GM21619 (cell line): Measurements from ENCODE around the gene IL1RL2.

ENCODE experiments used
- ATAC-seq: cut with Tn5 transposase; IDR thresholded peaks from one replicate; pipeline ENCODE4 v1.9.1; 2021; ENCODE audit not compliant: unreplicated experiment

The IL1RL2 gene

DNA sequence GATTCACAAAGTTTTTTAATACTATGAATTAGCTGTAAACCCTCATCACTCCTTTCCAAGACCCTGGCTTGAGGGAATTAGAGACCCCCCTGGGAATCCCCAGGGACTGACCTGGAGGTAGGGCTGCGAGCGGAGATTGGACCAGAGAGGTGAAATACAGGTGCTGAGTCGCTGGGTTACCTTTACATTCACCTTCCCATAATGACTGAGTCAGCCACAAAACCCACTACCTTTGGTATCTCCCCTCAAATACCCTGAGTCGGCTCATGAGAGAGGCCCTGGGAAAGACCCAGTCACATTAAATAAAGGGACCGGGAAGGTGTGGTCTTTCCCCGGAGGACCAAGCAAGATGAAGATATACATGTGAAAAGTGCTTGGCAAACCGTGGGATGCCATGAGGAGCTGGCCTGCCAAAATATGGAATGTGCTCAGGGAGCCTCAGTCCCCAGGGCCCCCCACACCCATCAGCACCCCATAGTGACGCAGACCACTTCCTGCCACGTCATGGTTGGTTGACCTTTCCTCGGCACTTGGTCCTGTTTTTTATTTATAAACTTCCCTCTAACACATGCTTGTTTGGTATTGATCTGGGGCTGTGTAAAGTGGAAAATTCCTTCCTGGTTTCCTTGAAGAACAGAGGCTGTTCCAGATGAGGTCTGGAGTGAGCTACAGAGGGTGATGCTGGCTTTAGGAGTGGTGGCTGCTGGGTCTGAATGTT is 51.4 kb downstream of the IL1RL2 start:
- no peak for ATAC-seq

DNA sequence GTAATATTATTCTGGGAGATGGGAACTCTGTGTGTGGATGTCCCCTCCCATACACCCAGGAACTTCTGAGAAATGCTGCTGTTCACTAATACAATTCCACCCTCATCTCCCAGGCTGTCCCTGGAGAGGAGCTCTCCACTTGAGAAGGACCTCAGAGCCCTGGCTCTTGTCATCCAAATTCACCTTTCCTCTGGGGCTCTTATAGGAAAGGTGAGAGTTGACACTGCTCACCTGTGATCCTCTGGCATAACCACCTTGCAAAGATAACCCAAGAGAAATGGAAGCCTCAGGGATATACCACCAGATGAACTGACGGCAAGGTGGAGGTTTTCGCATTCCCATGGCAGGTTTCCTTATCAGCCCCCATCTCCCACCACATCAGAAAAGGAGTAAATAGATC is 52.0 kb downstream of the IL1RL2 start:
- no peak for ATAC-seq

DNA sequence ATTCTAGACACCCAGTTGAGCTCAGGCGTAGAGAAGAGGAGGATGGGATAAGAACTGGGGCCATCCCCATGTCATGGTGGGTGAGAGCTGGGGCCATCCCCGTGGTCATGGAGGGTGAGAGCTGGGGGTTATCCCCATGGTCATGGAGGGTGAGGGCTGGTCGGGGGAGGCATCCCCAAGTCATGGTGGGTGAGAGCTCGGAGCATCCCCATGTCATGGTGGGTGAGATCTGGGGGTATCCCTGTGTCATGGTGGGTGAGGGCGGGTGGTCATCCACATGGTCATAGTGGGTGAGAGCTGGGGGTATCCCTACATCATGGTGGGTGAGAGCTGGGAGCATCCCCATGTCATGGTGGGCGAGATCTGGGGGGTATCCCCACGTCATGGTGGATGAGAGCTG is 52.5 kb downstream of the IL1RL2 start:
- ATAC-seq = no peak

DNA sequence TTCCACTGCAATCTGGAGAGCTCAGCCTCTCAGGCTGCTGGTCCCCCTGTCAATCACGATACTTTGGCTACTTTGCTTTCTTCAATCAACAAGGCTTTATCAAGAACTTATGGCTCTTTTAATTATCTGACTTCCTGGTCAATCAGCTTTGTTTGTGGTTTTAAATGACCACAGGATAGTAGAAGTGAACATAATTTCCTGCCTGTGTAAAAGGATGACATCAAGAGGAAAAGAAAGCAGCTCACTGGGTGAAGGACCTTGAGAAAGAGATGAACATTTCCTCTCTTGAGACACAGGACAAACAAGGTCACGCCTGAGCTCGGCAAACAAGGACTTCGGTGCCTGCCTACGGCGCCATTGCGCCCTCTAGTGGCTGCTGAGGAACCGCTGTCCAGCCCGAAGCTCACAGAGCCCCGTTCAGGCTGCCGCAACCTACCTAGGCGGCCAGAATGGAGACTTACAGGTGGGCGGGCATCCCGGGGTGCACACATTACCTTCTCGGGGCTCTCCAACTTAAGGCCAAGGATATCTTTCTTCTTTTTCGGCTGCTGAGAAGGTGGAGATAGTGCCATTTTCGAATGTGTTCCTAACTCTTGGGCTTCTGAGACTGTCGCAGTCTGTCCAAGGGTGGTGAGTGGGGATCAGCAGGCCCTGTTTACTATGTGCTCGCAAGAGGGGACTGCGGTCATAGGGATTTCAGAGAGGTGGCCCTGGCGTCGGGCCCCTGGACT is 54.0 kb downstream of the IL1RL2 start:
- ATAC-seq = peak; percentile 87

DNA sequence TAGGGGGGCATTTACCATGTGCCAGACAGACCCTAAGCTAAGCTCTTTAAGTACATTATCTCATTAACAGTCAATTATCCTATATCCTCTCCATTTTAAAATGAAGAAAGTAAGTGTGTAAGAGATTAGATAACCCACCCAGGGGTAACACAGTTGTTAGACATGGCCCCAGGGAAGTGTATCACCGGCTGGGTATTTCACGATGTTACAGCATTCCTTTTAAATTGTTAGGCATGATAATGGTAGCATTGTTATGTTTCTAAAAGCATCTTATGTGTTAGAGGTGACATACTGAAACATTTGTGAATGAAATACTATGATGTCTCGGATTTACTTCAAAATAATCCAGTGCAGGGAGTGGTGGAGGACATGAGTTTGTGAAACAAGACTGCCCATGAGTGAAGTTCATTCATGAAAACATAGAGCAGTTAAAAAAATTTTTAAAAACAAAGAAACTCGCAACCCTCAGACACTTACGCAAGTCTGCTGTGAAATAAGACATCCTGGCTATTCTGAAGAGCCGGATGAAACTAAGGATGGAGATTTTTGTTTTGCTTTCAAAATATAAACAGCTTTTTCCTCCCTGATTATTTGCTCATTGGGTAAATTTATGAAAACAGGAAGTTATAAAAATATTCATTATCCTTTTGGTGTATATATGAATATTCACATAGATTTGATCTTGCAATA is 54.9 kb downstream of the IL1RL2 start:
- ATAC-seq = no peak

DNA sequence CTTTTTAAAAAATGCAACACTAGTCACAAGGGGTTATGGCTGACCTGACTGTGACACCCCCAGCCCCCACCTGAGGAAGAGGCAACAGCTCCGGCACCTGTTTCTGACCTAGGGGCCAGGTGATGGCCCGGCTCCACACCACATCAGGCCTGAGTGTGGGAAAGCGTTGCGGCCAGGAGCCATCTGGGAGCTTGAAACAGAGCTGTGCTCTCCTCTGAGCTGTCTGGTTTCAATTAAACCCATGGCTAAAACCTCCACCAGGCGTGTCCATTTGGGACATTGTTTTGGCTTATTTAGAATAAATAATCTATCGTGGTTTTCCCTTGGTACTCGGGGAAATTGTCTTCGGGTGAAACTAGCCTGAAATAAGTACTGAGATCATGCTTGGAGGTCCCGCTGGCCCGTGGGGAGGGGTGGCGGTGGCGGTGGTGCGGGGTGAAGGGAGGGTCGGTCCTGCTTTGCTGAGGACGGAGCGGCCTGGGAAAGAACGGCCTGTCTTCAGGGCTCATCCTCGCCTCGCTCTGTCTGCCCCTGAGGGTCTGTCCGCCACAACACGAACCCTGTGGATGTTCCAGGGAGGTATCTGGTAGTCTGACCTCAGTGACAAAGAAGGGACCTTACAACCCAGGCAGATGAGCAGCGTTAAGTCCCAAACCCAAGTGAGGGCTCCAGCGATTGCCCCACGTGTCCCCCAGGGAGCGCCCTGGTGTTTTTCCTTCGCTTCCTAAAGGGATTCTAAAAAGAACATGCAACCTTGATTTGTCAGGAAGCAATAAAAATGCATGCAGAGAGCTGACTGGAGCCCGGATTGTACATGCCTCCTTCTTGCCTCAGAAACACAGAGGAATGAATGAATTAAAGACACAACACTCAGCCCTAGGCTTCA is 58.7 kb downstream of the IL1RL2 start:
- ATAC-seq = no peak

DNA sequence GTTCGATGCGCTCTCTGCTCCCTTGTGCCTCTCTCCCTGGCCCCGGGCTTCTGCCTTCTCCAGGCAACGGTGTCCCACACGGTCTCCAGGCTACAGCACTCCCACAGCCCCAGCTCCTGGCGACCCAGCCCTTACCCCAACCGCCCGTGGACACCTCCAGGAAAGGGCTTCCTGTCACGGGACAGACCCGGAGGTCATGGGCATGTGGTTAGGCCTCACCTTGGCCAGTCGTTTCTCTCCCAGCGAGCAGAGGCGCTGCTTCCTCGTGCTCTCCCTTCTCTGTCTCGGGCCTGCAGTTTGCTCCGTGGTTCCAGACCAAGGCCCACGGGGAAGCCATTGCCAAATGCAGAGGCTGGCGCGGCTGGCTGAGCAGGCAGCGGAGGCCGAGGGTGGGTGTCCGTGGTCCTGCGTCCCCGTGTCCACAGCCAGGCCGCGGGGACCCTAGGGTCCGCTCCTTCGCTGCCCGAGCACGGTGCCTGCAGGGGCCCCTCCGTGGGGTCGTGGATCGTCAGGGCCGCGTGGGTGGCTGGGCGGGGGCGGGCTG is 63.5 kb downstream of the IL1RL2 start:
- no peak for ATAC-seq

DNA sequence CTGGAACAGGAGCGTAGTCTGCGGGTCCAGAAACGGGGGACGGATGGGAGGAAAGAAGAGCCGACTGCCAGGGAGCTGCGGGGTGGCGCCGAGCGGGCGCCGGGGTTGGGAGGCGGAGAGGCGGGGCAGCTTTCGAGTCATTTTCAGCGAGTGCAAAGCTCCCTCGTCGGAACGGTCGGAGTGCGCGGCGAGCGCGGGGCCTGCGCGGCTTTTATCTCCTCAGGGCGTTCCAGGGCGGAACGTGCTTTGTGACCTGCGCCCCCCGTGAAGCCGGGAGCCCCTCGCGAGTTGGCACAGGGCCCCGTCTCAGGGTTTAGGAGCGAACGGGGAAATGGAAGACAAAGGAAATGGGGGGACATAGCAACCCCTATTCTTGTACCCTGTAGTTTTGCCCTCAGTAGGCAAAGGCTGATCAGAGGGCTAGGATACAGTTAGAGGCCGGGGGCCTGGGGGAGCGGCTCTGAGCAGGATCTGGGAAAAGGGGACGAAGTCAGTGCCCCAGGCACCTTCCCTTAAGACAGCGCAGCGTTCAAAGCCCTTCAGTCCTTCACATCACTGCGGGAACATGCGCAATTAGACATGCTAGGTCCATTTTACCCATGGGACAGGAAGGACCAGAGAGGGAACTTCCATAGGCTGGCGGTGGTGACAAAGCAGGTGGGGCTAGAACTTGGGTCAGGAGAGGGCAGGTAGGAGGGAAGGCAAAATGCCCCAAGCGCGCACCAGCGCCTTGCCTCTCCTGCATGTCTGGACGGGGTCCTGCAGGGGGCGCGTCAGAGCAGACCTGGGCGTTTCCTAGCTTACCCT is 64.4 kb downstream of the IL1RL2 start:
- peak; percentile 70 for ATAC-seq

DNA sequence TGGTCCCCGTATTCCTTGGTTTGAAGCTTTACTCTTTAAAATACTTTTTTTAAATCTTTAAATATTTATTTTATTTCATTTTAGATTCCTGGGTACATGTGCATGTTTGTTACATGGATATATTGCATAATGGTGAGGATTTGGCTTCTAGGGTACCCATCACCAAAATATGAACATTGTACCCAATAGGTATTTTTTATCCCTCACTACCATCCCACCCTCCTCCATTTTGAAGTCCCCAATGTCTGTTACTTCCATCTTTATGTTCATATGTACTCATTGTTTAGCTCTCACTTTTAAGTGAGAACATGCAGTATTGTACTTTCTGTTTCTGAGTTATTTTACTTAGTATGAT is 65.0 kb downstream of the IL1RL2 start:
- no peak for ATAC-seq

DNA sequence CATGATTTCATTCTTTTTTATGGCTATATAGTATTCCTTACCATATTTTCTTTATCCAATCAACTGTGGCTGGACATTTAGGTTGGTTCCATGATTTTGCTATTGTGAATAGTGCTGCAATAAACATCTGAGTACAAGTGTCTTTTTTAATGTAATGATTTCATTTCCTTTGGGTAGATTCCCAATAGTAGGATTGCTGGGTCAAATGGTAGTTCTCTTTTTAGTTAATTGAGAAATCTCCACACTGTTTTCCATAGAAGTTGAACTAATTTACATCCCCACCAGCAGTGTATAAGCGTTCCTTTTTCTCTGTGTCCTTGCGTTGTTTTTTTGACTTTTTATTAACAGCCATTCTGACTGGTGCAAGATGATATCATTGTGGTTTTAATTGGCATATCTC is 65.4 kb downstream of the IL1RL2 start:
- no peak for ATAC-seq

DNA sequence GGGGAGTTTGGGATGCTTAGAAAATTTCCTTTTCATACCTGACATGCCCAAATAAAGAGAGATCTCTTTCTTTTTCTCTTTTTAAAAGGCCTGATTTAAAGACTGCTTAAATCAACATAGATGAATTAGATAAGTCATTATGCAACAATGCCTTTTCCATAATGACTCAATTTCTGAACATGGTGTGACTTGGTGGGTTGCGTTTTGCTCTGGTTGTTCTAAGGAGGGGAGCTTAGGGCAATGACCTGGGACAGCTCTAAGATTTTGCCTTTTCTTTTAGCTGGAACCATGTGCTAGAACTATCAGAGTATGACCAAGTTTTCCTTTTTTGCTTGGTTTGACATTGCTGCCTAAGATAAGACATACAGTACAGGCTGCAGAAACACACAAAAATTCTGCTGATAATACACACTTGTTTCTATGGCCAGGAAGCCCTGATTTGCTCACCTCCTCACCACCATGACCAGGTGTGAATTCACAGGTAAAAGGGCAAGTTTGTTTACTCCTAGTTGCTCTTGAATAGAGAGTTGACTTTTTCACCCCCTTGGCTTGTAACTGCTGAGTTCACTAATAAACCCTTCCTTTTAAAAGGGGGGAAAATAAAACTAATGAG is 66.4 kb downstream of the IL1RL2 start:
- ATAC-seq = no peak

DNA sequence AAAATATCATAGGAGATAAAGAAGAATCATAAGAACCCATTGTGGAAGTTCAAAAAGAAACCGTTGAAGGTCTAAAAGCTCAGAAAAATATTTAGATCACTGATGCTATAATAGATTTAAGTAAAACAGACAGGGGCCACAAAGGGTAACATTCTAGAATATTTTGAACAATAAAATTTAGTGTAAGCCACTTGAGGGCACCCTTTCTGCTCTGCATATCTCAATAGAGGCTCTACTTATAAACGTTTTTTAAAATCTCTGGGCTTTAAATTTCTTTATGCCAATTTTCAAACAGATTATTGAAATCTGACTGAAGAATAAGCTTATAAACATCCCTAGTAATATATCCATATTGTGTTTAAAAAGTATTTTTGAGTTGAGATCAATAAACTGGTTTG is 66.9 kb downstream of the IL1RL2 start:
- ATAC-seq = no peak

DNA sequence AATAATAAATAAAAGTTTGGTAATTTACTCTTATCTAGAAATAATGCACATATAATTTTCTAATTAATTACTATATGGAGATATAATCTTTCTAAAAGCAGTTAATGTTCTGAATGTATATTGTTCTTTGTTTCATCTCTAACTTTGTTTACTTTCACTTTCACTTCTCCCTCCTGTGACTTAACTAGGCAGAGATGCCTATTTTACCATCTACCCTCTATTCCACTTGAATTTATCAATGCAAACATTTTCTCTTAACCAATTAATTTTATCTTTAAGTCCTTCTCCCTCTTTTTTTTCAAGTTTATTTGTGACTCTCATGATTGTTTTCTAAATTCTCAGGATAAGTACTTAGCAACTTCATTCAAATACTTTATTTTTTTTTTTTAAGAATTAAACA is 69.5 kb downstream of the IL1RL2 start:
- no peak for ATAC-seq

DNA sequence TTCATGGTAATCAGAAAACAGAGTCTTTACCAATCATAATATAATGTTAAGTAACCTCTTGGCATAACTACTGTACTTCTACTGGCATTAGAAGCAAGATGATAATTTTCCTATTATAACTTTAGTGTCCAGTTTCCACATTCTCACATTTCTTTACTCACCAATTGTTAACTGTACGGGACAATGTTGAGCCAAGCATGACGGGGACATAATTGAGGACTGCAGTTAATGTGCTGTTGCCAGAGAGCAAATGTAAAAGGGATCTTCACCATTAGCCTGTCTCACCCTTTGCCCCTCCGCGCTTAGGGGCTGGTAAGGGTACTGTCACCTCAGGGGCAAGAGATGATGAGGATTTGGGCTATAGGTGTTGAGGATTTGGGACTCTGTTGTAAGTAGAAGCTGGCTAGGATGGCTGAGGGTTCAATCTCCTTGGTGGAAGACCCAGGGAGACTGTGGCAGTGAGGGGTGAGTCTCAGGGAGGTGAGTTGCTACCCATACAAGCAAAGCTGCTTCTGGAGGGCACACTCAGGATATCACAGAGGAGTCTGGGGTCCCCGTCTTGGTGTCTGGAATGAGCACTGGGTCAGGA is 70.1 kb downstream of the IL1RL2 start:
- no peak for ATAC-seq

DNA sequence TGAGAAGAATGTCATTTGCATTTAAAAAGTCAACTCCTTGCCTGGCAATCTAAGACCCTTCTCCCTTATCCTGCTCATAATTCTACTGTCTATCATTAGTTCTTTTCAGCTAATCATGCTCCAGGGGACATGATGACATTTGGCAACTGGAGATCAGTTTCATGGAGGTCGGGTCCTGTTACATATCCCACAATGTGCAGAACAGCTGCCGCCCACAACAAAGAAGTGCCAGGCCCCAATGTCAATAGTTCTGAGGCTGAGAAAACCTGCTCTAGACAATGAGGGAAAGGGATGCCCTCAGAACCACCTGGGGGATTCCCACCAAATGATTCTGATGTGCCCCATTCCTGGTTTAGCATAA is 71.2 kb downstream of the IL1RL2 start:
- ATAC-seq = no peak

DNA sequence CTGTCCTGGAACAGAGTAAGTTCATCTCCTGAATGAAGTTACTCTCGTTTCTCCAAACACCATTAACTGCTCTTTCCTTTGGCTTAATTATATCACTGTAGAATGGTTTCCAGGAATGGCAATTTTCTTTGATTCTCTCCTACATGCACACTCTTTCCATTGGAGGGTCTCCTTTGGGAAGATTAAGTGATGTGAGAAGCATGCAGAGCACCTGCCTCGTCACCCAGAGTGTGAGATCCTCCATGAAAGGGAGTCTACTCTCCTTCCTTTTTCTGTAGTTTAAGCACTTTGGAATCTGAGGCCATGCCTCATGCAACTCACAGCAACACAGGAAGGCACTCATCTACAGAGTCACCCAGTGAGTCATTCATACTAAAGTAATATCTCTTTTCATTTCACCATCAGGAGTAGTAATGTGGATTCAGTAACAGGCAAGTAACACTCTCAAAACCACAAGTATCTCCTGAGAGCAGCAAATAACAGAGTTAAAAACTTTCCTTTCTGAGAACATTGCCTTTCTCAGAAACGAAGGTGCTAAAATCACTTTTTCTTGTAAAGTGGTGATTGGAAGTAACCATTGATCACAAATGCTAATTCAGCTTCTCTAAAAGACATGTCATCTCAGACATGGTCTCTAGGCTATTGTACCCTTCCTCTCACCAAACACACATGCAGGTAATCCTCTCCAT is 71.7 kb downstream of the IL1RL2 start:
- no peak for ATAC-seq

DNA sequence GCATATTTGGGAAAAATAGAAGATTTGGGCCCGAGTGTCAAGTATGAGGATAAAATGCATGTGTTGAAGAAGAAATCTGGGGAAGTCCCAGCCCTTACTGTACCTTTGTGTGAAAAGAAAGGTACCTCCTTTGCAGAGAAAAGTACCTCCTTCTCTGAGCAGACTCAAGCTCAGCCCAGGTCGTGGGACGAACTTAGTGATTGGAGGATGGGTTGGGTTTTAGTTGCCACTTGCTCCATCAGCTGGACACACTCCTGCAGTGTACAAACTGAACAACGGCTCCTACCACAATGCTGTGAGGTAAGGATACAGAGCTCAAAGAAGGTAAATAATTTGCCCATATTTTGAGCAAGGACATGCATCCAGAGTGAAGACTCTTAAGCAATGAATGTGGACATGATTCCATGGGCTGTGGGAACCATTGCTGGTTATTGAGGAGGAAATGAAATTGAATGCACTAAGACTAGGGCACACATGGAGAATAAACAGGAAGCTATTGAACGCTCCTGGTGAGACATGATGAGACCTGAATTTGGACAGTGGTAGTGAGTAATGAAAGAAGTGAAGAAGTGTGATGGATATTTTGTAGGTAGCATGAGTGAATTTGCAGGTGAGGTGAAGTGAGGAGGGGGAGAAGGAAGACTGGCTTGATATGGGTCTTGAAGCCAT is 74.8 kb downstream of the IL1RL2 start:
- ATAC-seq = no peak
